ENCODE results near the gene GSC2.
A peak's percentile ranks its signal among the peaks of the same experiment; 100 is the strongest.

Gene GSC2

DNA sequence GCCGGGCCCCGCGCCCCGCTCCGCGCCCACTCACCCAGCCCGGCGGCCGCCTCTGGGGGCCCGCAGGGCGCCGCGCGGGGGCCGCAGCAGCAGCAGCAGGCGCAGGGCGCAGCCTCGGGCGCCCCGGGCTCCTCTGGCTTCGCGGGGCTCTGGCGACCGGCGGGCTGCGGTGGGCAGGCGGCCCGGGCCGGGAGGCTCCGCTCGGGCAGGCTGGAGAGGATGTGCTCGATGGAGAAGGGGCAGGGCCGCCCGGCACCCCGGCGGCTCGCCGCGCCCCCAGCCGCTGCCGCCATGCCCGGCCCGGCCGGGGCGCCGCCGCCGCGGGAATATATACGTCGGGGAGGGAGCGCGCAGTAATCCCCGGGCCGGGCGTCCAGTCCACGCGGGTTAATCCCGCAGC lies at the start of gene GSC2:
Gene GSC2 (minus strand): TSS at position 302 of the 400 bp plus-strand sequence. CDS start 9 bp downstream, at position 293.
- in situ Hi-C loops (cut with MboI; ENCODE audit: low sequenced_read_pairs, unreplicated experiment) = no loop called here
- no peak for DNase-seq (ENCODE audit: low spot score)
- TF ChIP-seq, protein P1, sequence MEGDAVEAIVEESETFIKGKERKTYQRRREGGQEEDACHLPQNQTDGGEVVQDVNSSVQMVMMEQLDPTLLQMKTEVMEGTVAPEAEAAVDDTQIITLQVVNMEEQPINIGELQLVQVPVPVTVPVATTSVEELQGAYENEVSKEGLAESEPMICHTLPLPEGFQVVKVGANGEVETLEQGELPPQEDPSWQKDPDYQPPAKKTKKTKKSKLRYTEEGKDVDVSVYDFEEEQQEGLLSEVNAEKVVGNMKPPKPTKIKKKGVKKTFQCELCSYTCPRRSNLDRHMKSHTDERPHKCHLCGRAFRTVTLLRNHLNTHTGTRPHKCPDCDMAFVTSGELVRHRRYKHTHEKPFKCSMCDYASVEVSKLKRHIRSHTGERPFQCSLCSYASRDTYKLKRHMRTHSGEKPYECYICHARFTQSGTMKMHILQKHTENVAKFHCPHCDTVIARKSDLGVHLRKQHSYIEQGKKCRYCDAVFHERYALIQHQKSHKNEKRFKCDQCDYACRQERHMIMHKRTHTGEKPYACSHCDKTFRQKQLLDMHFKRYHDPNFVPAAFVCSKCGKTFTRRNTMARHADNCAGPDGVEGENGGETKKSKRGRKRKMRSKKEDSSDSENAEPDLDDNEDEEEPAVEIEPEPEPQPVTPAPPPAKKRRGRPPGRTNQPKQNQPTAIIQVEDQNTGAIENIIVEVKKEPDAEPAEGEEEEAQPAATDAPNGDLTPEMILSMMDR (IDR thresholded peaks at IDR 0.05; ENCODE audit: borderline replicate concordance, control extremely low read depth, extremely low read depth, insufficient read depth, missing control alignments) = no peak

- in situ Hi-C loops (cut with MboI; ENCODE audit: low sequenced_read_pairs, unreplicated experiment) = no loop called here
Measured at GRCh38 chr22:19199479-19199878, 49.4 kb upstream of the GSC2 start.

GRCh38 chr22:19197997-19198865 lies 48.1 kb upstream of the GSC2 start:
- DNase-seq (ENCODE audit: low spot score) = no peak
- in situ Hi-C loops (cut with MboI; ENCODE audit: low sequenced_read_pairs, unreplicated experiment) = no loop called here
- TF ChIP-seq, protein P1 (IDR thresholded peaks at IDR 0.05; ENCODE audit: borderline replicate concordance, control extremely low read depth, extremely low read depth, insufficient read depth, missing control alignments) = no peak

More at GRCh38 chr22:19199479-19199878, 49.4 kb upstream of the GSC2 start:
- TF ChIP-seq, protein P1 (IDR thresholded peaks at IDR 0.05; ENCODE audit: borderline replicate concordance, control extremely low read depth, extremely low read depth, insufficient read depth, missing control alignments) = no peak
- no peak for DNase-seq (ENCODE audit: low spot score)

- TF ChIP-seq, protein P1 (IDR thresholded peaks at IDR 0.05; ENCODE audit: borderline replicate concordance, control extremely low read depth, extremely low read depth, insufficient read depth, missing control alignments) = no peak
- no peak for DNase-seq (ENCODE audit: low spot score)
- in situ Hi-C loops (cut with MboI; ENCODE audit: low sequenced_read_pairs, unreplicated experiment) = no loop called here
Measured at GRCh38 chr22:19196841-19197612, 46.9 kb upstream of the GSC2 start.

- peak; percentile 61 for DNase-seq (ENCODE audit: low spot score)
- TF ChIP-seq, protein P1 (IDR thresholded peaks at IDR 0.05; ENCODE audit: borderline replicate concordance, control extremely low read depth, extremely low read depth, insufficient read depth, missing control alignments) = no peak
- in situ Hi-C loops (cut with MboI; ENCODE audit: low sequenced_read_pairs, unreplicated experiment) = no loop called here
Measured at GRCh38 chr22:19195796-19196731, 46.0 kb upstream of the GSC2 start.
